ENCODE measurements around the gene PNN. TPM values are rescaled to one million over a fixed set of nuclear protein-coding genes. Genes with fewer than 3 reads are reported as not detected.
"Not testable (repeated sequence)": the region's sequence is repeated elsewhere in the genome, so short reads cannot be mapped to it uniquely, and the experiment has no call there.

Gene PNN
- total and polyA plus RNA-seq, 5 donors from 2014 or later = 13.3 to 126 (median 16.6) TPM

DNA sequence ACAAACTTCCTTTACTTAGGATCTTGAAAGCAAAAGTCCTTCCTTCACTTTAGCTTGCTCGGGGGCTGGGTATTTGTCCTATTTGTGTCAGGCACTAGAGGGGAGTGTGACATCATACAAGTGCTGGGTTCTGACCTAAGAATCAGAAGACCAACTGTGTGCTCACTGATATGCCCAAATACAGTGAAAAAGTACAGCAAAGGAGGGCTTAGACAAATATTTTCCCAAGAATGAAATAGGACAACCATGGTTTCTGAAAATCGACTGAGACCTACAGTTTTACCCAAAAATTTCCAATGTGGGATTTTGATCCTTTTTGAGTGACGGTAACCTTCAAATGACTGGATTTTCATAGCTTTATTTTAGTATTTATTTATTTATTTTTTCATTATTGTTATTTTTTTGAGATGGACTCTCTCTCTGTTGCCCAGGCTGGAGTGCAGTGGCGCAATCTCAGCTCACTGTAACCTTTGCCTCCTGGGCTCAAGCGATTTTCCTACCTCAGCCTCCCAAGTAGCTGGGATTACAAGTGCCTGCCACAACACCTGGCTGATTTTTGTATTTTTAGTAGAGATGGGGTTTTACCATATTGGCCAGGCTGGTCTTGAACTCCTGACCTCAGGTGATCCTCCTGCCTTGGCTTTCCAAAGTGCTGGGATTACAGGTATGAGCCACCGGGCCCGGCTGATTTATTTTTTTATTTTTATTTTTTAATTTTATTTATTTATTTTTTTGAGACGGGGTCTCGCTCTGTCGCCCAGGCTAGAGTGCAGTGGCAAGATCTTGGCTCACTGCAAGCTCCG lies 56.9 kb downstream of the PNN start:
- not testable (repeated sequence) for H3K9me3 ChIP-seq (ENCODE audit: control insufficient read depth in 2 of 2, low read length in 2 of 2); H3K27ac Mint-ChIP-seq; H3K27me3 ChIP-seq (ENCODE audit: control insufficient read depth, insufficient read depth, low read length); H3K36me3 Mint-ChIP-seq; ATAC-seq (ENCODE audit: low read depth in 2 of 2); H3K27me3 Mint-ChIP-seq; H3K4me1 ChIP-seq (ENCODE audit: control insufficient read depth, insufficient read depth, low read length, poor library complexity, severe bottlenecking); H3K36me3 ChIP-seq (ENCODE audit: control insufficient read depth, insufficient read depth, low read length); H3K27ac ChIP-seq (ENCODE audit: insufficient read depth, low read length, poor library complexity, severe bottlenecking); H3K4me3 Mint-ChIP-seq; H3K9me3 Mint-ChIP-seq; H3K4me3 ChIP-seq (ENCODE audit: low read depth, low read length)
- peak in 2 of 3 donors; percentile 22 to 59 for DNase-seq
- peaks cover 10 to 24% (median 20%) of the 10 kb centered on the region in 4 donors for H3K4me1 Mint-ChIP-seq

Other genes with a start within 250 kb of the PNN start
- gene SEC23A, start 72.0 kb upstream of the PNN start, total RNA-seq = 64.5 TPM
- gene SEC23A, start 72.0 kb upstream of the PNN start, polyA plus RNA-seq = 10 to 100 TPM; 29.5 to 60.3 (median 37.7) TPM
- gene GEMIN2, start 60.9 kb upstream of the PNN start, total RNA-seq = 15.0 TPM
- 10 to 100 TPM; 13.4 to 18.8 (median 18.0) TPM for gene GEMIN2, start 60.9 kb upstream of the PNN start, polyA plus RNA-seq
- 18.5 TPM for gene TRAPPC6B, start 4.9 kb upstream of the PNN start, total RNA-seq
- gene TRAPPC6B, start 4.9 kb upstream of the PNN start, polyA plus RNA-seq = 10 to 100 TPM; 11.8 to 17.9 (median 14.9) TPM
- 24.5 TPM for gene MIA2, start 58.7 kb downstream of the PNN start, total RNA-seq
- 10 to 100 TPM; 21.1 to 26.2 (median 21.7) TPM for gene MIA2, start 58.7 kb downstream of the PNN start, polyA plus RNA-seq

Data from CD4-positive, CD25-positive, alpha-beta regulatory T cell (primary cell).